AG08396 (cell line): ENCODE results near the gene AKR1D1.
"Not testable (repeated sequence)": the region's sequence is repeated elsewhere in the genome, so short reads cannot be mapped to it uniquely, and the experiment has no call there.

Source experiments
- DNase-seq: peaks from one replicate; pipeline ENCODE4 v3.0.0; 2012; ENCODE audit warnings: low spot score, mixed read lengths

The AKR1D1 gene

DNA sequence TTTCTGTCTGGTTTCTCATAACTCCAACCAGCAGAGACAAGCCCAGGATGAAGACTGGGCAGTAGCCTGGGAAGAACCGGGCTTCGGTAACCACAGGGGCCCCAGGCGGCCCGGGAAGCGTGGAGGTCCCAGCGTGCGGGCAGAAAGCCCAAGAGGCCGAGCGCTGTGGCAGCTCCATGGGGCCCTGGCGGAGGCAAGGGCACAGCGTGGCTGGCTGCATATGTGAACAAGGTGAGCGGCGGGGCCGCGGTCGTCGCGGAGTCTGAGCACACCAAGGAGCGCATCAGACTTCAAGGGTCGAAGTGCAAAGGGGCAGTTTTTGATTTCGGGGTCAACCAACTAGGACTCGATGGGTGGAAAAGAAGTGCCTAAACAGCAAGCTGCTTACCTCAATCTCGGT lies 45.9 kb downstream of the AKR1D1 start:
- no peak for DNase-seq

DNA sequence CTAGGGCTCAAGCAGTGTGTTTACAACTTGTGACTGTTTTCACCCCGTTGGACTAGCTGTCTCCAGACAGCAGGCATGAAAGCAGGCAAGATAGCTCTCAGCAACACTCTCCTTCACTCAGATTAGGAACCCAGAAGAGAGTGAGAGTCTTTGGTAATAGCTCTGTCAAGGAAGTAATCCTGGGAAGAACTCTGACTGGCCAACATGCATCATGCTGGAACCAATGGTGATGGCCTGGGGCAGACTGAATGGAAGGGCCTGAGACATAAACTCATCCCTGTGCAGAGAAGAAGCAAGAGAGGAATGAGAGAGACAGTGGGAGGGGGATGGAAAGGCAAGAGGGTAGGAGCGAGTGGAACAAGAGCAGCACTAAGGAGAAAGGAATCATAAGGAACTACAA lies 48.9 kb downstream of the AKR1D1 start:
- DNase-seq: no peak

DNA sequence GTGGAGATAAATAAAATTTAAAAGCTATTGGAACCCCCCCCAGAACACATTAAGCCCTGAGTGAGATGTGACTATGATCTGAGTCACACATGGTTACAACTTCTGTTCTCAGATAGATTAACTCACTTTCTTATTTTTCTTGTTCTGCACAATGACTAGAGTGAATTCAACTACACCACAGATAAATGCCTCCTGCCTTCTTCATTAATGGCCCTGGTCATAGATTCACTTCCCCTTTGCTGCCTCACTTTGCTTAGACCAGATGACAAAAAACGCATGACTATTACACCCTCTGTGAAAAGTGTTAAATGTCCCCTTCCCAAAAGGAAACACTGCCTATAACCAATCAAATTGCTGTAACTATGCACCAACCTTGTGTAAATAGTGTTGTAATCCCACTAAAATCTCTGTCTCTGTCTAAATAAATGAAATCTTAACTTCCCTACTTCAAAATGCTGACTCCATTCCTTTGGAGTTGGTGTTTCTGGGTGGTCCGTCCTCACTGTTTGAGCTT lies 49.4 kb downstream of the AKR1D1 start:
- peak; percentile 12 for DNase-seq

DNA sequence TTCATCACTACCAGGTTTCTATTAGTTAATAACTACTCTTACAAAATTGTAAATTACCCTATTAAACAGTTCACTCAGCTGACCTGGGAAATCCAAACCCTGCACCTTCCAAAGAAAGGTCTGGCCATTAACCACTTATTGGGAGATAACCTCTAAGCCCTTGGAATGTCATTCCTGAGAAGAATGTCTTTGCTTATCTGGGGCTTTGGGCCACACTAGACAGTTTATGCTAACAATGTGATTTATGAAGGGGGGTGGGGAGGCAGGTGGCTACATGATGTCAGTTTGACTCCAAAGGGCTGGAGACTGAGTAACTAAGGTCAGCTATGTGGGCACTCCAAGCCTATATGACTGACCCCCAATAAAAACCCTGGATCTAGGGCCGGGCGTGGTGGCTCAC lies 50.7 kb downstream of the AKR1D1 start:
- DNase-seq: no peak

DNA sequence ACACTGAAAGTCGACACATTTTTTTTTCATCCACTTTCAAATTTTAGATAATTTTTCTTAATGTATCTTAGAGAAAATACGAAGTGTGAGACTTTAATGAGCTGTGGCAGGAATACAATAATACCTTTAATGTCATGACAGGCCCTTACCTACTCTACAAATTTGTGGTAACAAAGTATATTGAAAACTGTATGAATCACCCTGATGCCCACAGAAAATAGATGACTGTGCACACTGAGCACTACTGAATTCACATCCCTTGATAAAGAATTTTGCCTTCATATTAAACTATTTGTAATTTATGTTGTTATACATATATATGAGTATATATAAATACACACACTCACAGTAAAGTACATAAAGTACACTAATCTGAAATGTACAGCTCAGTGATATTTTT lies 51.7 kb downstream of the AKR1D1 start:
- no peak for DNase-seq

DNA sequence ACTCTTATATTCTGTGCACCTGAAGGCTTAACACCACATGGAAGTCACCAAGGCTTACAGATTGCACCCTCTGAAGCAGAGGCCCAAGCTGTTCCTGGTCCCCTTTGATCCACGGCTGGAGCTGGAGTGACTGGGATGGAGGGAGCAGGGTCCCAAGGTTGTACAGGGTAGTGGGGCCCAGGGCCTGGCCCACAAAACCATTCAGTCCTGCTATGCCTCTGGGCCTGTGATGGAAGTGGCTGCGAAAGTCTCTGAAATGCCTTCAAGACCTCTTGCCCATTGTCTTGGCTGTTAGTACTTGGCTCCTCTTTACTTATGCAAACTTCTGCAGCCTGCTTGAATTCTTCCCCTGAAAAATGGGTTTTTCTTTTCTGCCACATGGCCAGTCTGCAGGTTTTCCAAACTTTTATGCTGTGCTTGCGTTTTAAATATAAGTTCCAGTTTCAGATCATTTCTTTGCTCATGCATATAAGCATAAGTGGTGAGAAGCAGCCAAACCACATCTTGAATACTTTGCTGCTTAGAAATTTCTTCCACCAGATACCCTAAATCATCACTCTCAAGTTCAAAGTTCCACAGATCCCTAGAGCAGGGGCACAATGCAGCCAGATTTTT lies 53.4 kb downstream of the AKR1D1 start:
- no peak for DNase-seq

DNA sequence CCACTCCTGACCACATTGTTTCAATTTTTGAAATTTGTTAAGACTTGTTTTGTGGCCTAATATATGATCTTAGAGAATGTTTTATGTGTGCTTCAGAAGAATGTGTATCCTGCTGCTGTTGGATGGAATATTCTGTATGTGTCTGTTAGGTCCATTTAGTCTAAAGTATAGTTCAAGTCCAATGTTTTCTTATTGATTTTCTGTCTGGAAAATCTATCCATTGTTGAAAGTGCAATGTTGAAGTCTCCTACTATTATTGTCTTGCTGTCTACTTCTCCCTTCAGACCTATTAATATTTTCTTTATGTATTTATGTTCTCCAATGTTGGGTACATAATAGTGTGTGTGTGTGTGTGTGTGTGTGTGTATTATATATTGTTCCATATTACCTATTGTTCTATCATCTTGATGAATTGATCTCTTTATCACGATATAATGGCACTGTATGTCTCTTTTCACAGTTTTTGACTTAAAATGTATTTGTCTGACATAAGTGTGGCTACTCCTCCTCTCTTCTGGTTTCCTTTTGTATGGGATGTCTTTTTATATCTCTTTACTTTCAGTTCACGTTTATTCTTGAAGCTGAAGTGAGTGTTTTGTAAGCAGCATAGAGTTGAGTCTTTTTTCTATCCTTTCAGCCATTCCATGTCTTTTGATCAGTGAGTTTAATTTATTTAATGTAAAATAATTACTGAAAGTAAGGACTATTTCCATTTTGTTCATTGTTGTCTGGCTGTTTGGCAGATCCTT lies 61.3 kb downstream of the AKR1D1 start:
- no peak for DNase-seq

DNA sequence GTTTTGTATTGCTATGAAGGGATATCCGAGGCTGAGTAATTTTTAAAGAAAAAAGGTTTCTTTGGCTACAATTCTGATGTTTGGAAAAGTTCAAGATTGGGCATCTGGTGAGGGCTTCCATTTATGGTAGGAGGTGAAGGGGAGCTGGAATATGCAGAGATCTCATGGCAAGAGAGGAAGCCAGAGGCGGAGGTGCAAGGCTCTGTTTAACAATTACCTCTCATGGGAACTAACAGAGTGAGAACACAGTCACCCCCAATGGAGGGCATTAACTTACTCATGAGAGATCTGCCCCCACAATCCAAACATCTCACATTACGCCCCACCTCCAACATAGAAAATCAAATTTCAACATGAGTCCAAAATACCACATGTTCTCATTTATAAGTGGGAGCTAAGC lies 62.0 kb downstream of the AKR1D1 start:
- DNase-seq: no peak

DNA sequence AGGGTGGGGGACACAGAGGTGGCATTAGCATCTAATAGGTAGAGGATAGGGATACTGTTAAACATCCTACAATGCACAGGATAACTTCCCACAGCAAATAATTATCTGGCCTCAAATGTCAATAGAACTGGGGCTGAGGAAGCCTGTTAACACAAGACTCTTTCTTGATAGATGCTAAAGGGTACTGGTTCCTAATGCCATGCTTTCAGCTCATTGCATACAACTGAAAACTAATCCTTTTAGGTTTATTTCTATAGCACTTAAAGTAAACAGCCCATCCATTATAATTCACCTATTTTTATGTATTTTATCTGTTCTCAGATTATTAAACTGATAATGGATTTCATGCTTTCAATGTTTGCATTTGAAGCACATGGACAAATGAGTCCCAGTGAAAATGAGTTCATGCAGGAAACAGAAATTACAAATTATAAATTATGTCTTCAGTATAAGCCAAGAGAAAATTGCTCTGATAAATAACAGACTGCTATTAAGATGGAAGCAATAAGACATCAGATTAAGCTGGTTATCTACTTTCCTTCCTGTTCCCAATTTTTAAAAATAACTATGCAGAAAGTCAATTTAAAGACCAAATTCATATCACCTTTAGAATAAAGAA lies 66.4 kb downstream of the AKR1D1 start:
- DNase-seq: no peak

DNA sequence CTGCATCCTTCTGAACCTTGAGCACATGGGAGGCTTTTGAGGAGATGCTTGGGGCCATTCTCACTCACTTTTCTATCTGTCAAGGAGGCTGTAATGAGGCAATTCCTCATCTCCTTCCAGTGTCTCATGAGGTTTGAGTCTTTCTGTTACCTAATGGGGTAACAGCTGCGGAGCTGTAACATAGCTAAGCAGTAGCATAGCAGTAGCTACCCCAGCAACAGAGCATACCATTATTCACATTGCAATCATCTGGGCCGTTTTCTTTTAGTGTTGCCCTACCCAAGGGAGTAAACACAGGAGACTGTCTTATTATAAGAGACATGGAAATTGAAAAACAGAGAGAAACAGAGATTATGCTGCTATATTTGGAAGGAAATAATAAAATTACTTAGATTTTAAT lies 68.7 kb downstream of the AKR1D1 start:
- DNase-seq: no peak

DNA sequence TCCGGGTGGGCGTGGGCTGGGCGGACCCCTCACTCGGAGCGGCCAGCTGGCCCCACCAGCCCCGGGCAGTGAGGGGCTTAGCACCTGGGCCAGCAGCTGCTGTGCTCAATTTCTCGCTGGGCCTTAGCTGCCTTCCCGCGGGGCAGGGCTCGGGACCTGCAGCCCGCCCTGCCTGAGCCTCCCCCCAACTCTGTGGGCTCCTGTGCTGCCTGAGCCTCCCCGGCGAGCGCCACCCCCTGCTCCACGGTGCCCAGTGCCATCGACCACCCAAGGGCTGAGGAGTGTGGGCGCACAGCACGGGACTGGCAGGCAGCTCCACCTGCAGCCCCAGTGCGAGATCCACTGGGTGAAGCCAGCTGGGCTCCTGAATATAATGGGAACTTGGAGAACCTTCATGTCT lies 70.0 kb downstream of the AKR1D1 start:
- DNase-seq: not testable (repeated sequence)

DNA sequence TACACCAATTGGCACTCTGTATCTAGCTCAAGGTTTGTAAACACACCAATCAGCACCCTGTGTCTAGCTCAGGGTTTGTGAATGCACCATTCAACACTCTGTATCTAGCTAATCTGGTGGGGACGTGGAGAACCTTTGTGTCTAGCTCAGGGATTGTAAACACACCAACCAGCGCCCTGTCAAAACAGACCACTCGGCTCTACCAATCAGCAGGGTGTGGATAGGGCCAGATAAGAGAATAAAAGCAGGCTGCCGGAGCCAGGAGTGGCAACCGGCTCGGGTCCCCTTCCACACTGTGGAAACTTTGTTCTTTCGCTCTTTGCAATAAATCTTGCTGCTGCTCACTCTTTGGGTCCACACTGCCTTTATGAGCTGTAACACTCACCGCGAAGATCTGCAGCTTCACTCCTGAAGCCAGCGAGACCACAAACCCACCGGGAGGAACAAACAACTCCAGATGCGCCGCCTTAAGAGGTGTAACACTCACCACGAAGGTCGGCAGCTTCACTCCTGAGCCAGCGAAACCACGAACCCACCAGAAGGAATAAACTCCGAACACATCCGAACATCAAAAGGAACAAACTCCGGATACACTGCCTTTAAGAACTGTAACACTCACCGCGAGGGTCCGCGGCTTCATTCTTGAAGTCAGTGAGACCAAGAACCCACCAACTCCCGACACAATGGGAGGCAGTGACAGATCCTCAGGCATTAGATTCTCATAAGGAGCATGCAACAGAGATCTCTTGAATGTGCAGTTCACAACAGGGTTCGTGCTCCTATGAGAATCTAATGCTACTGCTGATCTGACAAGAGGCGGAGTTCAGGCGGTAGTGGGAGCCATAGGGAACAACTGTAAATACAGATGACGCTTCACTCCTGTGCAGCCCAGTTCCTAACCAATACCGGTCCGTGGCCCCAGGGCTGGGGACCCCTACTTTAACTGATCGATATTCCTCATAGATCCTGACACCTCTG lies 70.8 kb downstream of the AKR1D1 start:
- DNase-seq: not testable (repeated sequence)

DNA sequence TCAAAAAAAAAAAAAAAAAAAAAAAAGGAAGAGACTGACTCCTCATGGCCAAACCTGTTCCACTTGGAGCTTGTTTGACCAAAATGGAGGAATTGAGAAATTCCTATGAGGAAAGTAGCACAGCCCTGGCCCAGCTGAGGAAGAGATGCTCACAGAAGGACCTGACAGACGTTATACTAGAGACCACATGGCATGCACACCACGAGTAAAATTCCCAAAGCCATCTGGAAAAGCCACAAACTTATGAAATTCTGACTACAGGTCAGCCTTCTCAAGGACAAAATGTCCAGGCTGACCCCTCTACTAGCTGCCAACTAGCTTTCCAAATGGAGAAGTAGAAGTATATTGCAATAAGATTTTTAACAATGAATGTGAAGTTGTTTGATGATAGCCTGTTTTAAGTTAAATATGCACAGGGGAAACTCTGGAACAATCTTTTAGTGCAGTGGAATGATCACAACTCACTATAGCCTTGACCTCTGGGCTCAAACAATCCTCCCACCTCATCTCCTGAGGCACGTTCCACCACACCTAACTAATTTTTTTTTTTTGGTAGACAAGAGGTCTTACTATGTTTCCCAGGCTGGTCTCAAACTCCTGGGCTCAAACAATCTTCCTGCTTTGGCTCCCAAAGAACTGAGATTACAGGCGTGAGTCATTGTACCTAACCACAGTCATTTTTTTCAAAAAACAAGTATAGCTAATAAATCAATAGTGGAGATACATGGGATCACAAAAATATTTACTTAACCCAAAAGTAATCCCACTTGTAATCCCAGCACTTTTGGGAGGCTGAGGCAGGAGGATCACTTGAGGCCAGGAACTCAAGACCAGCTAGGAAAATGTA lies 75.7 kb downstream of the AKR1D1 start:
- DNase-seq: no peak

DNA sequence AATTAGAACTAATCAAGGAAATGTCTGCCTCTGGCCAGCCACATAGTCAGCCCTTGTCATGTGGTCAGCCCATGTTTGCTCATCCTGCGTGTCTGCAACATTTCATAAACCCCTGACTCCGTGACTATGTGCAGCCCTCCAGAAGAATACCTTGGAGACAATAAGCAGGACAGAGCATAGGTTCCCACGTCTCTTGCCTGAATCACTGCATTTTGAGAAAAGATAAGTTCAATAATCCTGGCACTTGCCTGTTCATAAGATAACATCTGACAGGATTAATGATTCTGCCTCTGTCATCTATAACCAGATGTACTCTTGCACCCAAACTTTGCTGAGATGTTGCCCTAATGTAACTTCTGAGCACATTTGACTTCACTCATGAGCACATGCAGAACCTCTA lies 78.4 kb downstream of the AKR1D1 start:
- no peak for DNase-seq

DNA sequence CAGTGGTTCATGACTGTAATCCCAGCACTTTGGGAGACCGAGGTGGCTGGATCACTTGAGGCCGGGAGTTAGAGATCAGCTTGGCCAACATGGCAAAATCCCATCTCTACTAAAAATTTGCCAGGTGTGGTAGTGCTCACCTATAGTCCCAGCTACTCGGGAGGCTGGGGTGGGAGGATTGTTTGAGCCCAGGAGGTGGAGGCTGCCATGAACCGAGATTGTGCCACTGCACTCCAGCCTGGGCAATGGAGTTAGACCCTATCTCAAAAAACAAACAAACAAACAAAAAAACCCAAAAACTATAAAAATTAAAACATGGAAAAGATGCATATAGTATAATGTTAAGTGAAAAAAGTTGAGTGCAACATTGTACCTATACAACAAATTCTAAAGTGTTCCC lies 81.4 kb downstream of the AKR1D1 start:
- DNase-seq: no peak

DNA sequence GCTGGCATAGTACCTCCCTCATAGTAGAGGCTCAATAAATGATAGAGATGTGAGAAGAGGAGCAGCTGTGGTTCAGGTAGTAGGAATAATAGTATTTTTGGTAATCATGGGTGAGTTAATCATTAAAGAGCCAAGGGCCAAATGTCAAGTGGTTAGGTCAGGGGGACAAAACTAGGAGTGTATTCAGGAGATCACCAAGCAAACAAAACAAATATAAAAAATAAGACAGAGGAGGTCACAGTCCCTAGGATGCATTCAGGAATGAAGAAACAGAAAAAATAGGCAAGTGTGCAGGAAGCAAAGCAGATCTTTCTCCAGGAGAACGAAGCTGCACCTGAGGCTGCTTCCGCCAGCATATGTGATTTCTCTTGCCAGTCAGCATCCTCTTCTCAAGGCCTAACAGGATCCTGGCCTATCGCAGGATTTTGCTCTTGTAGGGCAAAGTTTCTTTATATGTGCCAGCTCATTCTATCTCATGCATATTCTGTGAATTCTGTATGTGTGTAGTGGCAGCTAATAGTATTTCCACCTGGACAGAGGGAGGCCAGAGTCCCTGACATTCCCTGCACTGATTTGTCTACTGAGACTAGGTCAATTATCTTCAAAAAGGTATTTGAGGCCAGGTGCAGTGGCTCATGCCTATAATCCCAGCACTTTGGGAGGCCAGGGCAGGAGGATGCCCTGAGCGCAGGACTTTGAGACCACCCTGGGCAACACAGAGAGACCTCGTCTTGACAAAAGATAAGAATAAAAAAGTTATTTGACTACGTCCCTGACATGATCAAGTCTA lies 82.7 kb downstream of the AKR1D1 start:
- DNase-seq: no peak

DNA sequence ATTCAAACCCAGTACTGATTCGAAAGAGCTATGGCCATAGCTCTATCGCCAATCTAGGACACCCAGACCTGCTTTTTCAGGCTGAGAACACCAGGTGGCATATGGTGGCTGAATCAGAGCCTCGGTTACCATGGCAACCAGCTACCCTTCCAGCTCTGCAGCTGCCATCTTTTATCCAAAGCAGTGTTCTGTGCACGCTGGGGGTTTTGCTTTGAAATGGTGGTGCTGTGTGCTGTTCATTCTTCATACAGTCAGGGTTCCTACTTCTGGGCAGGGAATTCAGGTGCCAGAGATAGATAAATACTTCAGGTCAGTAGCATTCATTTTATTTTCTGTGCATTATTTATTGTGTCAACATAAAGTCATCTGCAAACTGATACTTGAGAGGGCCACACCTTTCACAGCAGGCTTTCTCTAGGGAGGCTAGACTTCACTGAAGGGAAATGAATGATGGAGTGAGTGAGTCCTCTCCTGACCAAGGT lies 85.4 kb downstream of the AKR1D1 start:
- DNase-seq: peak; percentile 86

DNA sequence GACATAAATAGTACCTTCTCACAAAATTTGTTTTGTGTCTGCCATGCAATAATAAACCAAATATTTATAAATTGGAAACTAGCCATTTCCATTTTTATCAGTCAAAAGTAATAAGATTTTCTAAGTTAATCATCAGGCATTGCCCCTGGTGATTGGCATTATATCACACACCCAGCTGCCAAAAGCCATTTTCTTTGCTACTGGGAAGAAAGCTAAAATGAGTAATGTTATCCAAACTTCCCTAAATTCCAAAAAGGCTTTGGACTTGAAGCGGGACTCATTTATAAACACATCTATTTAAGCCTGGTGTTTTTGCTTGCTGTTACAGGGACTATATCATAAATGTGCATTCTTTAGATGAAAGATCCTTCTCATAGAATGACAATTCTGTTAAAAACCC lies 86.0 kb downstream of the AKR1D1 start:
- DNase-seq: no peak

DNA sequence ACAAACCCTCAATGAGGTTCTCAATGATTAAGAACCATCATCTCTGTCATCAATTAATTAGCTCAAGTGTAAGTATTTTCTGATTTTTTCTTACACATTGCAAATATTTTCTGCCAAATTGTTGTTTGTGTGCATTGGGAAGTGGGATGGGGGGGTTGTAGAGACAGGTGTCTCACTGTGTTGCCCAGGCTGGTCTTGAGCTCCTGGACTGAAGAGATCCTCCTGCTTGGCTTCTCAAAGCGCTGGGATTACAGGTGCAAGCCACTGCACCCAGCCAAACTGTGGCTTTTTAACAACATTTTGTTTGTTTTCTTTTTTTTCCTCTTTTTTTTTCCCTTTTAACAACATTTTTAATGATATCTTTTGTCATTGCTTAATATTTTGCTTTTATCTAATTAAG lies 87.5 kb downstream of the AKR1D1 start:
- no peak for DNase-seq

DNA sequence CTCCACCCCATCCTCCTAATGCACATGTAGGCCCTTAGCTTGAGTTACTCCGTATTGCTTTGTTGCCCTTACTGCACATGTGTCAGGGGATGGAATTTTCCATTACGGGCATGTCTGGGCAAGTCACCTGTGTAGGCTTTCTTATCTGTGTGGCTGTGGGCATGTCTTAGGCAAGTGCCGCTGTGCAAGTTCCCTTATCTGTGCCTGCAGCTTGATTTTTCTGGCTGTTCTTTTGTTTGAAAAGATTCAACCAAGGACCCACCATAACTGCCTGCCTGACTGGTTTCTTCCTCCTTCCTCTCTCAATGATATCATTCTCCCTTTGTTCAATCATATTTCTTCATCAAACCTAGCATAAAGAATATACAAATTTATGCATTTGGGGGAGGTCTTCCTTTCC lies 88.5 kb downstream of the AKR1D1 start:
- DNase-seq: no peak
